ENCODE measurements around the gene PCYT1A.

- TF ChIP-seq POLR2A (IDR thresholded peaks at IDR 0.05; ENCODE audit: low read length), result no peak
- TF ChIP-seq GATA1 (IDR thresholded peaks at IDR 0.05; ENCODE audit: low read depth, low read length), result no peak
Observed at GRCh38 chr3:196268284-196269163, 19.0 kb downstream of the PCYT1A start.

Measured in erythroblast (primary cell).